Astrocyte of the cerebellum (primary cell): Measurements from ENCODE around the gene ULK4.

Experiments used
- DNase-seq: peaks from one replicate; pipeline ENCODE4 v3.0.0-alpha.2; 2011; ENCODE audit warnings: low read depth
- H3K4me3 ChIP-seq: 2 replicates; pipeline ENCODE4 v1.5.1; 2011; ENCODE audit warnings: mild to moderate bottlenecking, low read depth, low read length, moderate library complexity
- CTCF ChIP-seq: IDR thresholded peaks from 2 replicates; pipeline ENCODE4 v1.5.1; 2012; ENCODE audit warnings: low read length, low read depth, moderate library complexity, mild to moderate bottlenecking; ENCODE audit errors: missing control alignments
- in situ Hi-C: cut with HindIII; loops from 2 replicates; pipeline ENCODE4 v1.10.0; 2017; ENCODE audit warnings: low sequenced_read_pairs

Gene ULK4

GRCh38 chr3:41247055-41248004, 714.6 kb downstream of the ULK4 start:
- no peak overlapping the region for H3K4me3 ChIP-seq
- in situ Hi-C loops, result loop anchor here (25.0 kb wide), 1 partner anchor 660 kb away; no protein-coding TSS in a partner anchor
- no peak for DNase-seq
- no peak for TF ChIP-seq CTCF

GRCh38 chr3:41244620-41245336, 717.1 kb downstream of the ULK4 start:
- no peak for DNase-seq
- TF ChIP-seq CTCF, result no peak
- in situ Hi-C loops, result loop anchor here (25.0 kb wide), 1 partner anchor 657 kb away; no protein-coding TSS in a partner anchor
- H3K4me3 ChIP-seq, result no peak overlapping the region

GRCh38 chr3:41243183-41243582, 718.7 kb downstream of the ULK4 start:
- TF ChIP-seq CTCF, result no peak
- in situ Hi-C loops, result loop anchor here (25.0 kb wide), 1 partner anchor 656 kb away; no protein-coding TSS in a partner anchor
- DNase-seq, result no peak

GRCh38 chr3:41241800-41242571, 719.9 kb downstream of the ULK4 start:
- DNase-seq, result no peak
- in situ Hi-C loops, result loop anchor here (25.0 kb wide), 1 partner anchor 655 kb away; no protein-coding TSS in a partner anchor
- no peak overlapping the region for H3K4me3 ChIP-seq
- TF ChIP-seq CTCF, result no peak

More at GRCh38 chr3:41243183-41243582, 718.7 kb downstream of the ULK4 start:
- H3K4me3 ChIP-seq, result no peak overlapping the region

GRCh38 chr3:41241161-41241560, 720.7 kb downstream of the ULK4 start:
- TF ChIP-seq CTCF, result no peak
- in situ Hi-C loops, result loop anchor here (25.0 kb wide), 1 partner anchor 654 kb away; no protein-coding TSS in a partner anchor
- no peak for DNase-seq
- H3K4me3 ChIP-seq, result no peak overlapping the region

GRCh38 chr3:41239587-41239986, 722.3 kb downstream of the ULK4 start:
- DNase-seq, result no peak
- in situ Hi-C loops, result loop anchor here (25.0 kb wide), 1 partner anchor 652 kb away; no protein-coding TSS in a partner anchor
- no peak overlapping the region for H3K4me3 ChIP-seq
- TF ChIP-seq CTCF, result no peak
